Glutamatergic neuron (in vitro differentiated cells): ENCODE measurements around the gene JMY. TPM values are rescaled to one million over a fixed set of nuclear protein-coding genes. Genes with fewer than 3 reads are reported as not detected.

Source experiments
- DNase-seq: peaks from one replicate; pipeline ENCODE4 v3.0.0; 2022
- H3K27ac Mint-ChIP-seq: one replicate; pipeline ENCODE4 v1.8.0; 2020; ENCODE audit warnings: mild to moderate bottlenecking, mixed read lengths, inconsistent platforms; ENCODE audit not compliant: unreplicated experiment
- H3K27me3 Mint-ChIP-seq: one replicate; pipeline ENCODE4 v1.8.0; 2020; ENCODE audit warnings: mild to moderate bottlenecking, moderate library complexity, mixed read lengths, inconsistent platforms; ENCODE audit not compliant: unreplicated experiment
- H3K36me3 Mint-ChIP-seq: one replicate; pipeline ENCODE4 v1.8.0; 2020; ENCODE audit warnings: mild to moderate bottlenecking, mixed read lengths, inconsistent platforms; ENCODE audit not compliant: unreplicated experiment
- H3K4me1 Mint-ChIP-seq: one replicate; pipeline ENCODE4 v1.8.0; 2020; ENCODE audit warnings: mild to moderate bottlenecking, low read depth, mixed read lengths, inconsistent platforms; ENCODE audit not compliant: unreplicated experiment
- H3K4me3 Mint-ChIP-seq: one replicate; pipeline ENCODE4 v1.8.0; 2020; ENCODE audit warnings: mild to moderate bottlenecking, mixed read lengths, inconsistent platforms; ENCODE audit not compliant: unreplicated experiment
- H3K9me3 Mint-ChIP-seq: one replicate; pipeline ENCODE4 v1.8.0; 2020; ENCODE audit warnings: mild to moderate bottlenecking, moderate library complexity, mixed read lengths, inconsistent platforms; ENCODE audit not compliant: unreplicated experiment
- total RNA-seq: library from RNA; stranded (reverse); fragmentation: NEBNext Ultra II Directional; extraction: Animal tissue kit (Norgen Biotek cat#: 25700); gene quantifications from one replicate; pipeline ENCODE4 v1.2.1, GENCODE V29; 2021; ENCODE audit not compliant: unreplicated experiment
- TF ChIP-seq, protein P1 (sequence below): fragments of 200-600 bp; sonication (generic); IDR thresholded peaks from one replicate; pipeline ENCODE4 v1.5.0; 2021; ENCODE audit not compliant: partially characterized antibody, unreplicated experiment

Gene JMY
- total RNA-seq, 1 donor from 2014 or later = 22.2 TPM

DNA sequence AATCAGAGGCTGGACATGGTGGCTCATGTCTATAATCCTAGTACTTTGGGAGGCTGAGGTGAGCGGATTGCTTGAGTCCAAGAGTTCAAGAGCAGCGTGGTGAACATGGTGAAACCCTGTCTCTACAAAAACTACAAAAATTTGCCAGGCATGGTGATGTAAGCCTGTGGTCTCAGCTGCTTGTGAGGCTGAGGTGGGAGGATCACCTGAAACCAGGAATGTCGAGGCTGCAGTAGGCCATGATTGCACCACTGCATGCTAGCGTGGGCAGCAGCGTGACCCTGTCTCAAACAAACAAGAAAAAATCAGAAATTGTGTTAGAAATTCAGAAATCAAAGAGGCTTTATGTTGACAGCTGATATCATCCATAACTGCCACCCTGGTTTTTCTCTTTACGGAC, 21.4 kb downstream of the JMY start:
- Mint-ChIP-seq H3K4me3 (no peak overlapping the region), H3K9me3 (no peaks in the 10 kb centered on the region), H3K4me1 (peaks cover 8% of the 10 kb centered on the region), H3K36me3 (no peaks in the 10 kb centered on the region), H3K27me3 (peaks cover 2% of the 10 kb centered on the region), H3K27ac (no peak overlapping the region)
- DNase-seq = no peak
- TF ChIP-seq, protein P1, sequence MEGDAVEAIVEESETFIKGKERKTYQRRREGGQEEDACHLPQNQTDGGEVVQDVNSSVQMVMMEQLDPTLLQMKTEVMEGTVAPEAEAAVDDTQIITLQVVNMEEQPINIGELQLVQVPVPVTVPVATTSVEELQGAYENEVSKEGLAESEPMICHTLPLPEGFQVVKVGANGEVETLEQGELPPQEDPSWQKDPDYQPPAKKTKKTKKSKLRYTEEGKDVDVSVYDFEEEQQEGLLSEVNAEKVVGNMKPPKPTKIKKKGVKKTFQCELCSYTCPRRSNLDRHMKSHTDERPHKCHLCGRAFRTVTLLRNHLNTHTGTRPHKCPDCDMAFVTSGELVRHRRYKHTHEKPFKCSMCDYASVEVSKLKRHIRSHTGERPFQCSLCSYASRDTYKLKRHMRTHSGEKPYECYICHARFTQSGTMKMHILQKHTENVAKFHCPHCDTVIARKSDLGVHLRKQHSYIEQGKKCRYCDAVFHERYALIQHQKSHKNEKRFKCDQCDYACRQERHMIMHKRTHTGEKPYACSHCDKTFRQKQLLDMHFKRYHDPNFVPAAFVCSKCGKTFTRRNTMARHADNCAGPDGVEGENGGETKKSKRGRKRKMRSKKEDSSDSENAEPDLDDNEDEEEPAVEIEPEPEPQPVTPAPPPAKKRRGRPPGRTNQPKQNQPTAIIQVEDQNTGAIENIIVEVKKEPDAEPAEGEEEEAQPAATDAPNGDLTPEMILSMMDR = no peak

- H3K4me1 Mint-ChIP-seq = peaks cover 10% of the 10 kb centered on the region
- H3K27ac Mint-ChIP-seq = no peak overlapping the region
- no peak overlapping the region for H3K4me3 Mint-ChIP-seq
- H3K9me3 Mint-ChIP-seq = no peaks in the 10 kb centered on the region
- TF ChIP-seq, protein P1 = no peak
- no peaks in the 10 kb centered on the region for H3K36me3 Mint-ChIP-seq
- H3K27me3 Mint-ChIP-seq = peaks cover 2% of the 10 kb centered on the region
- no peak for DNase-seq
Observed at GRCh38 chr5:79258801-79259200, 22.9 kb downstream of the JMY start.

DNA sequence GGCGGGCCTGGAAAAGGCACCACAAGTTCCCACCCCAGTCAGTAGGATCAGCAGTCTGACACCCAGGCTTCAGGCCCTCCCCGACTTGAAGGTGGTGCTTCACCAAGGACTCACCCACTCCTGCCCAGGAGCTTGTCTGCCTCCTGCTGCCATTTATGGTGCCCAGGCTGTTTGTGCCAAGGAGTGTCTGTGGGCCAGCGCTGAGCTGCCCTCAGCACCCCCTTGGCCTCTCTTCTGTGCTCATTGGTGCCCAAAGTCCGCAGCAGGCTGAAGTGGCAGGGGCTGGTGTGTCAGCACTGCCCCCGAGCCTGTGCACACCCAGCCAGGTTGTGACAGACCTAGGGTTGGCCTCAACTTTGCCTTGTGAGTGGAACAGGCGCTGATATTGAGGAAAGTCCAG, 23.5 kb downstream of the JMY start:
- TF ChIP-seq, protein P1 = no peak
- H3K4me1 Mint-ChIP-seq = peaks cover 10% of the 10 kb centered on the region
- H3K27ac Mint-ChIP-seq = no peak overlapping the region
- H3K9me3 Mint-ChIP-seq = no peaks in the 10 kb centered on the region
- no peak for DNase-seq
- H3K27me3 Mint-ChIP-seq = peaks cover 2% of the 10 kb centered on the region
- no peaks in the 10 kb centered on the region for H3K36me3 Mint-ChIP-seq
- no peak overlapping the region for H3K4me3 Mint-ChIP-seq

GRCh38 chr5:79259810-79260209, 23.9 kb downstream of the JMY start:
- H3K36me3 Mint-ChIP-seq = no peaks in the 10 kb centered on the region
- peaks cover 2% of the 10 kb centered on the region for H3K27me3 Mint-ChIP-seq
- peaks cover 10% of the 10 kb centered on the region for H3K4me1 Mint-ChIP-seq
- no peak overlapping the region for H3K27ac Mint-ChIP-seq
- no peak overlapping the region for H3K4me3 Mint-ChIP-seq
- no peak for DNase-seq
- TF ChIP-seq, protein P1 = no peak
- H3K9me3 Mint-ChIP-seq = no peaks in the 10 kb centered on the region

DNA sequence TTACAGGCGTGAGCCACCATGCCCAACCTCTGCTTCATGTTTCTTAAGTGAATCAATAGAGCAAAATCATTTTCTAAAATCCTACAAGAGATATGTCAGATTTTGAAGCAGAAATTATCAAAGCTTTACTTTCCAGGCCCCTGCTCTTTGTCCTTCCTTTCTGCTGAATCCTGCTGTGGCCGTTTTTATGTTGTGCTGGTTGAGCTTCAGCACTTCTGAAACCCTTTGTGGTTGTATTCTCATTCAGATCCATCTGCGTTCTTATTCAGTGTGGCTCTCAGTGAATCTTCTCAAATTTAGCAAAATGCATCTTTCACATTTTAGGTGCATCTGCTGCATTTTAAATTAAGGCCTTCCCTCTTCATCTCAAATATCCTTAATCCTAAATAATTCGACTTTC, 26.0 kb downstream of the JMY start:
- Mint-ChIP-seq H3K4me1 (peaks cover 5% of the 10 kb centered on the region), H3K27me3 (no peaks in the 10 kb centered on the region), H3K9me3 (no peaks in the 10 kb centered on the region), H3K4me3 (no peak overlapping the region), H3K27ac (no peak overlapping the region), H3K36me3 (no peaks in the 10 kb centered on the region)
- TF ChIP-seq, protein P1 = no peak
- DNase-seq = no peak
